Neuronal stem cell (in vitro differentiated cells): ENCODE data around the gene TMEM45A.

Experiments
- DNase-seq: peaks from one replicate; pipeline ENCODE4 v3.0.0-alpha.2; 2013; ENCODE audit warnings: low spot score
- H2AFZ ChIP-seq: one replicate; pipeline ENCODE4 v1.6.1; 2013; ENCODE audit warnings: mild to moderate bottlenecking, low read length, inconsistent platforms
- H2AK5ac ChIP-seq: 2 replicates; pipeline ENCODE4 v1.6.1; 2013; ENCODE audit warnings: low read depth, mild to moderate bottlenecking, inconsistent platforms, low read length, moderate library complexity, mixed read lengths
- H2BK120ac ChIP-seq: 2 replicates; pipeline ENCODE4 v1.6.1; 2013; ENCODE audit warnings: low read depth, mild to moderate bottlenecking, inconsistent platforms, low read length, moderate library complexity, mixed read lengths
- H2BK12ac ChIP-seq: one replicate; pipeline ENCODE4 v1.6.1; 2013; ENCODE audit warnings: low read length, inconsistent platforms
- H2BK15ac ChIP-seq: 2 replicates; pipeline ENCODE4 v1.6.1; 2013; ENCODE audit warnings: mild to moderate bottlenecking, low read length, inconsistent platforms, mixed read lengths
- H2BK5ac ChIP-seq: one replicate; pipeline ENCODE4 v1.6.1; 2013; ENCODE audit warnings: inconsistent platforms, mild to moderate bottlenecking, low read length, moderate library complexity
- H3K14ac ChIP-seq: one replicate; pipeline ENCODE4 v1.6.1; 2013; ENCODE audit warnings: low read length, inconsistent platforms
- H3K18ac ChIP-seq: 2 replicates; pipeline ENCODE4 v1.6.1; 2013; ENCODE audit warnings: low read length, inconsistent platforms
- H3K23ac ChIP-seq: 2 replicates; pipeline ENCODE4 v1.6.1; 2013; ENCODE audit warnings: low read depth, mild to moderate bottlenecking, mixed read lengths, low read length, inconsistent platforms; ENCODE audit not compliant: poor library complexity
- H3K27ac ChIP-seq: replicated peaks from 3 replicates; pipeline ENCODE4 v1.5.1; 2013; ENCODE audit warnings: low read length, inconsistent platforms
- H3K27me3 ChIP-seq, 3 experiments: 2 replicates each; pipeline ENCODE4 v1.6.1; 2013; ENCODE audit warnings: low read length in 3 of 3, mild to moderate bottlenecking in 2 of 3, inconsistent platforms in 1 of 3, low read depth in 1 of 3, mixed read lengths in 1 of 3, moderate library complexity in 1 of 3; ENCODE audit not compliant: control insufficient read depth in 3 of 3, insufficient read depth in 3 of 3
- H3K36me3 ChIP-seq, 2 donors: replicated peaks in 1 of 2; 2 replicates each; pipeline ENCODE4 v1.6.1; 2013; ENCODE audit warnings: low read length in 2 of 2; ENCODE audit not compliant: control insufficient read depth in 2 of 2, insufficient read depth in 2 of 2
- H3K4ac ChIP-seq: 2 replicates; pipeline ENCODE4 v1.6.1; 2013; ENCODE audit warnings: inconsistent platforms, mild to moderate bottlenecking, low read length, moderate library complexity
- H3K4me1 ChIP-seq, 2 donors: 1 replicate in 1 of 2; 2 replicates in 1 of 2; pipeline ENCODE4 v1.6.1; 2013; ENCODE audit warnings: low read length in 2 of 2, low read depth in 1 of 2; ENCODE audit not compliant: control insufficient read depth in 2 of 2, insufficient read depth in 1 of 2
- H3K4me2 ChIP-seq: one replicate; pipeline ENCODE4 v1.6.1; 2013; ENCODE audit warnings: mild to moderate bottlenecking, low read length, inconsistent platforms; ENCODE audit not compliant: insufficient read depth, poor library complexity, severe bottlenecking
- H3K4me3 ChIP-seq, 2 donors: 2 replicates each; pipeline ENCODE4 v1.5.1; 2013; ENCODE audit warnings: low read length in 2 of 2, mild to moderate bottlenecking in 2 of 2, inconsistent platforms in 1 of 2, moderate library complexity in 1 of 2
- H3K79me1 ChIP-seq: one replicate; pipeline ENCODE4 v1.6.1; 2013; ENCODE audit warnings: low read depth, mild to moderate bottlenecking, inconsistent platforms, low read length, moderate library complexity
- H3K9ac ChIP-seq: one replicate; pipeline ENCODE4 v1.6.1; 2013; ENCODE audit warnings: mild to moderate bottlenecking, low read depth, low read length, inconsistent platforms; ENCODE audit not compliant: poor library complexity
- H3K9me3 ChIP-seq, 2 donors: replicated peaks in 1 of 2; 2 replicates each; pipeline versions ENCODE3 to v1.6.1; 2013; ENCODE audit warnings: low read length in 2 of 2, mild to moderate bottlenecking in 2 of 2, inconsistent platforms in 1 of 2, low read depth in 1 of 2, mixed read lengths in 1 of 2, moderate library complexity in 1 of 2; ENCODE audit not compliant: control insufficient read depth in 2 of 2, insufficient read depth in 1 of 2
- H4K8ac ChIP-seq: one replicate; pipeline ENCODE4 v1.6.1; 2013; ENCODE audit warnings: low read depth, mild to moderate bottlenecking, inconsistent platforms, low read length, moderate library complexity
- H4K91ac ChIP-seq: one replicate; pipeline ENCODE4 v1.6.1; 2013; ENCODE audit warnings: low read length, low read depth, mild to moderate bottlenecking, inconsistent platforms; ENCODE audit not compliant: poor library complexity
- WGBS, 2 donors: extraction: QIAGEN DNeasy Blood & Tissue Kit; methylation state at CpG; one replicate each; pipeline ENCODE4 v1.1.7; 2013; ENCODE audit warnings: missing lambda C conversion rate in 2 of 2, mixed read lengths in 1 of 2; ENCODE audit not compliant: insufficient read length in 2 of 2, insufficient replicate concordance in 1 of 2; ENCODE audit errors: extremely low coverage in 2 of 2; 5-methylcytosine and 5-hydroxymethylcytosine counted together

The TMEM45A gene

GRCh38 chr3:100588251-100588650, 95.8 kb downstream of the TMEM45A start:
- no peak for DNase-seq
- Histone ChIP-seq H3K79me1 (no peaks in the 10 kb centered on the region), H3K4me1 (peaks cover 0 to 2% of the 10 kb centered on the region in 2 donors), H2BK5ac (no peak overlapping the region), H3K36me3 (no peaks in the 10 kb centered on the region), H2BK12ac (no peak overlapping the region), H3K18ac (no peak overlapping the region), H3K4me2 (no peak overlapping the region), H2AFZ (no peak overlapping the region), H3K9me3 (peaks cover 0 to 3% of the 10 kb centered on the region in 2 donors), H2BK15ac (no peak overlapping the region), H3K27ac (no peak overlapping the region), H3K4ac (no peak overlapping the region), H3K14ac (no peak overlapping the region), H4K8ac (no peak overlapping the region), H3K4me3 (no peak overlapping the region), H3K27me3 (peaks cover 0 to 5% (median 0%) of the 10 kb centered on the region in 3 experiments), H4K91ac (no peak overlapping the region), H3K23ac (no peak overlapping the region), H2BK120ac (no peak overlapping the region), H3K9ac (no peak overlapping the region), H2AK5ac (no peak overlapping the region)
- WGBS, 2 donors: no CpG with 5 or more reads among the region's 1 CpG

GRCh38 chr3:100590114-100590839, 97.9 kb downstream of the TMEM45A start:
- Histone ChIP-seq H3K23ac (no peak overlapping the region), H2BK12ac (no peak overlapping the region), H2BK120ac (no peak overlapping the region), H3K27me3 (peaks cover 0 to 5% (median 0%) of the 10 kb centered on the region in 3 experiments), H3K9ac (no peak overlapping the region), H3K79me1 (no peaks in the 10 kb centered on the region), H2BK5ac (no peak overlapping the region), H3K4me2 (peak overlapping the region; percentile 41), H3K4me3 (no peak overlapping the region), H2AFZ (peak overlapping the region; percentile 50), H3K27ac (no peak overlapping the region), H4K91ac (no peak overlapping the region), H3K4me1 (peaks cover 0 to 2% of the 10 kb centered on the region in 2 donors), H3K14ac (no peak overlapping the region), H4K8ac (no peak overlapping the region), H3K36me3 (no peaks in the 10 kb centered on the region), H3K9me3 (peaks cover 0 to 2% of the 10 kb centered on the region in 2 donors), H3K18ac (no peak overlapping the region), H2AK5ac (no peak overlapping the region), H3K4ac (no peak overlapping the region), H2BK15ac (no peak overlapping the region)
- DNase-seq: peak; percentile 75
- no CpG with 5 or more reads among the region's 10 CpGs for WGBS, 2 donors

- H3K4me3 ChIP-seq: no peak overlapping the region
- no peak overlapping the region for H2AK5ac ChIP-seq
- H3K4me1 ChIP-seq: peaks cover 0 to 2% of the 10 kb centered on the region in 2 donors
- H3K27ac ChIP-seq: no peak overlapping the region
- peaks cover 0 to 2% of the 10 kb centered on the region in 2 donors for H3K9me3 ChIP-seq
- no peak overlapping the region for H2BK5ac ChIP-seq
- no peaks in the 10 kb centered on the region for H3K36me3 ChIP-seq
- no peak overlapping the region for H3K14ac ChIP-seq
- no peak overlapping the region for H2BK12ac ChIP-seq
- no peak overlapping the region for H3K4ac ChIP-seq
- H3K9ac ChIP-seq: no peak overlapping the region
- DNase-seq: no peak
- H4K8ac ChIP-seq: no peak overlapping the region
- no peak overlapping the region for H2AFZ ChIP-seq
- no peaks in the 10 kb centered on the region for H3K79me1 ChIP-seq
- no peak overlapping the region for H3K18ac ChIP-seq
- H3K27me3 ChIP-seq: peaks cover 0 to 5% (median 0%) of the 10 kb centered on the region in 3 experiments
- H2BK120ac ChIP-seq: no peak overlapping the region
- no peak overlapping the region for H3K23ac ChIP-seq
- no peak overlapping the region for H2BK15ac ChIP-seq
- H4K91ac ChIP-seq: no peak overlapping the region
- WGBS, 2 donors: no CpG with 5 or more reads among the region's 1 CpG
- H3K4me2 ChIP-seq: no peak overlapping the region
These were observed 98.4 kb downstream of the TMEM45A start for GRCh38 chr3:100590840-100591147.

GRCh38 chr3:100591411-100591810, 99.0 kb downstream of the TMEM45A start:
- H2AFZ ChIP-seq: no peak overlapping the region
- H3K23ac ChIP-seq: no peak overlapping the region
- no peak overlapping the region for H3K4me2 ChIP-seq
- no peak overlapping the region for H3K4ac ChIP-seq
- H3K18ac ChIP-seq: no peak overlapping the region
- no peak overlapping the region for H3K27ac ChIP-seq
- H2AK5ac ChIP-seq: no peak overlapping the region
- H3K9ac ChIP-seq: no peak overlapping the region
- H3K14ac ChIP-seq: no peak overlapping the region
- no peak overlapping the region for H2BK5ac ChIP-seq
- H3K4me3 ChIP-seq: no peak overlapping the region
- DNase-seq: no peak
- no peaks in the 10 kb centered on the region for H3K79me1 ChIP-seq
- peaks cover 0 to 2% of the 10 kb centered on the region in 2 donors for H3K4me1 ChIP-seq
- no peaks in the 10 kb centered on the region for H3K9me3 ChIP-seq
- WGBS, 2 donors: no CpG with 5 or more reads among the region's 3 CpGs
- H3K36me3 ChIP-seq: no peaks in the 10 kb centered on the region
- H2BK120ac ChIP-seq: no peak overlapping the region
- no peak overlapping the region for H4K91ac ChIP-seq
- H4K8ac ChIP-seq: no peak overlapping the region
- H3K27me3 ChIP-seq: peaks cover 0 to 5% (median 0%) of the 10 kb centered on the region in 3 experiments
- H2BK12ac ChIP-seq: no peak overlapping the region
- no peak overlapping the region for H2BK15ac ChIP-seq
